Natural killer cell (primary cell): Measurements from ENCODE around the gene INCA1. TPM values are rescaled to one million over a fixed set of nuclear protein-coding genes. Genes with fewer than 3 reads are reported as not detected.

Source experiments
- ATAC-seq, 3 donors: fragments of 150-1000 bp in 2 of 3; fragments of 200-7000 bp in 1 of 3; cut with Tn5 transposase; 1 replicate in 1 of 3; 2 replicates in 2 of 3; pipeline ENCODE4 v1.10.0; 2021; ENCODE audit warnings: mild to moderate bottlenecking in 2 of 3, moderate library complexity in 2 of 3
- DNase-seq, 2 donors: peaks; one replicate each; pipeline versions ENCODE4 v3.0.0 to v3.0.0-alpha.2; 2013 to 2021; ENCODE audit warnings: mixed read lengths in 1 of 2
- H3K27ac ChIP-seq: one replicate; pipeline ENCODE4 v1.5.1; 2013; ENCODE audit warnings: mild to moderate bottlenecking, low read length
- H3K27me3 ChIP-seq: one replicate; pipeline ENCODE4 v1.6.1; 2013; ENCODE audit warnings: low read length; ENCODE audit not compliant: control insufficient read depth, insufficient read depth
- H3K36me3 ChIP-seq: one replicate; pipeline ENCODE4 v1.6.1; 2013; ENCODE audit warnings: low read length; ENCODE audit not compliant: control insufficient read depth, insufficient read depth
- H3K4me1 ChIP-seq: one replicate; pipeline ENCODE4 v1.6.1; 2013; ENCODE audit warnings: low read length; ENCODE audit not compliant: control insufficient read depth, insufficient read depth
- H3K4me3 ChIP-seq: one replicate; pipeline ENCODE4 v1.5.1; 2013; ENCODE audit warnings: low read length
- H3K9me3 ChIP-seq: one replicate; pipeline ENCODE4 v1.6.1; 2013; ENCODE audit warnings: low read length; ENCODE audit not compliant: control insufficient read depth, insufficient read depth
- H3K27ac Mint-ChIP-seq, 2 donors: one replicate each; pipeline ENCODE4 v1.8.0; 2022; ENCODE audit warnings: mild to moderate bottlenecking in 2 of 2, mixed read lengths in 2 of 2, moderate library complexity in 1 of 2
- H3K27me3 Mint-ChIP-seq, 2 donors: one replicate each; pipeline ENCODE4 v1.8.0; 2022; ENCODE audit warnings: low read depth in 2 of 2, mixed read lengths in 2 of 2
- H3K36me3 Mint-ChIP-seq: one replicate; pipeline ENCODE4 v1.8.0; 2022; ENCODE audit warnings: mixed read lengths
- H3K4me1 Mint-ChIP-seq, 2 donors: one replicate each; pipeline ENCODE4 v1.8.0; 2022; ENCODE audit warnings: mixed read lengths in 2 of 2
- H3K4me3 Mint-ChIP-seq: one replicate; pipeline ENCODE4 v1.8.0; 2022; ENCODE audit warnings: mild to moderate bottlenecking, moderate library complexity, mixed read lengths
- H3K9me3 Mint-ChIP-seq, 2 donors: one replicate each; pipeline ENCODE4 v1.8.0; 2022; ENCODE audit warnings: mixed read lengths in 2 of 2
- WGBS: methylation state at CpG from one replicate; pipeline ENCODE4 v1.1.7; 2013; ENCODE audit warnings: missing lambda C conversion rate; ENCODE audit not compliant: insufficient coverage; 5-methylcytosine and 5-hydroxymethylcytosine counted together
- intact Hi-C: fragments of 100-400 bp; cut with micrococcal nuclease; formaldehyde crosslinking; loops from one replicate; pipeline ENCODE4 v1.14.2; 2022
- total RNA-seq, 4 donors: library from RNA; stranded (reverse); fragments of 120-200 nt in 1 of 4; gene quantifications; one replicate each; pipeline versions ENCODE4 v1.2.3 to v1.2.4, GENCODE V29; 2013 to 2022
- TF ChIP-seq, protein P1 (sequence below): fragments of 200-600 bp; IDR thresholded peaks from one replicate; pipeline ENCODE4 v1.8.0; 2022; ENCODE audit warnings: antibody characterized with exemption

The INCA1 gene
- total RNA-seq, 3 donors from 2014 or later (not counting 1 experiment from before 2014, with no cell fraction given), result 0.39 to 0.54 TPM; not detected in 1

DNA sequence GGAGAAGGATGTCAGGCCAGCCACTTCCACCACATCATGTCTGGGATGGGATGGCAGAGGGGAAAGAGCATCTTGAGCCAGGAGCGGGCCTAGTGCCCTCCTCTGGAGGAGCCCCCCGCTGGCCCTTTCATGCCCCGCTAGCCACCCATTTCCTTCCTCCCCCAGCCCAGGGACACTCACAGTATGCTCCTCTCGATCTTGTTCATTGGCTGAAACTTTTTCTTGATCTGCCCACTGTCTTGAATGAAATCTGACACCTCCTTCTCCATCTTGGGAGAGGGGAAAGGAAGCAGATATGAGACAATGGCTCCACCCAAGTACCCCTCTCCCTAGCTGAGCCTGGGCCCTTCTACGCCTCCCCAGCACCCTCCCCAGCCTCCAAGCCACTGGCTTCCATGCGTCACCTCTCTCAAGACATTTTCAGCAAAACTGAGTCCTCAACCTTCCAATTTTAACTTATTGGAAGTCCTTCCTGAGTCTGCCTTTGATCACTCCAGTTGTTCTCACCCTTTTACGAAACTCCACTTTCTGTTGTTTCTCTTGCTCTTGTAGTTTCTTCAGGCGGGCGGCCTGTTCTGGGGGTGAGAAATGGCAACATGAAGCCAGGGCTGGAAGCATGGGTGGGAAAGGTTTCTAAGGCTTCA, 36.9 kb downstream of the INCA1 start:
- DNase-seq (no peak), ATAC-seq (no peak)
- no peak overlapping the region for H3K4me3 ChIP-seq
- H3K4me3 Mint-ChIP-seq, result no peak overlapping the region
- intact Hi-C loops, result no loop called here
- H3K27ac Mint-ChIP-seq, result no peak overlapping the region
- peaks cover 6% of the 10 kb centered on the region for H3K4me1 ChIP-seq
- no peaks in the 10 kb centered on the region for H3K36me3 Mint-ChIP-seq
- no peaks in the 10 kb centered on the region for H3K27me3 ChIP-seq
- peaks cover 16% of the 10 kb centered on the region for H3K36me3 ChIP-seq
- TF ChIP-seq, protein P1, sequence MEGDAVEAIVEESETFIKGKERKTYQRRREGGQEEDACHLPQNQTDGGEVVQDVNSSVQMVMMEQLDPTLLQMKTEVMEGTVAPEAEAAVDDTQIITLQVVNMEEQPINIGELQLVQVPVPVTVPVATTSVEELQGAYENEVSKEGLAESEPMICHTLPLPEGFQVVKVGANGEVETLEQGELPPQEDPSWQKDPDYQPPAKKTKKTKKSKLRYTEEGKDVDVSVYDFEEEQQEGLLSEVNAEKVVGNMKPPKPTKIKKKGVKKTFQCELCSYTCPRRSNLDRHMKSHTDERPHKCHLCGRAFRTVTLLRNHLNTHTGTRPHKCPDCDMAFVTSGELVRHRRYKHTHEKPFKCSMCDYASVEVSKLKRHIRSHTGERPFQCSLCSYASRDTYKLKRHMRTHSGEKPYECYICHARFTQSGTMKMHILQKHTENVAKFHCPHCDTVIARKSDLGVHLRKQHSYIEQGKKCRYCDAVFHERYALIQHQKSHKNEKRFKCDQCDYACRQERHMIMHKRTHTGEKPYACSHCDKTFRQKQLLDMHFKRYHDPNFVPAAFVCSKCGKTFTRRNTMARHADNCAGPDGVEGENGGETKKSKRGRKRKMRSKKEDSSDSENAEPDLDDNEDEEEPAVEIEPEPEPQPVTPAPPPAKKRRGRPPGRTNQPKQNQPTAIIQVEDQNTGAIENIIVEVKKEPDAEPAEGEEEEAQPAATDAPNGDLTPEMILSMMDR, result no peak
- 98% methylated on average over 8 of the region's 9 CpGs for WGBS
- no peaks in the 10 kb centered on the region for H3K9me3 ChIP-seq
- H3K27ac ChIP-seq, result no peak overlapping the region
- H3K9me3 Mint-ChIP-seq, result no peaks in the 10 kb centered on the region
- H3K27me3 Mint-ChIP-seq, result no peaks in the 10 kb centered on the region
- H3K4me1 Mint-ChIP-seq, result peaks cover 4 to 9% of the 10 kb centered on the region in 2 donors

DNA sequence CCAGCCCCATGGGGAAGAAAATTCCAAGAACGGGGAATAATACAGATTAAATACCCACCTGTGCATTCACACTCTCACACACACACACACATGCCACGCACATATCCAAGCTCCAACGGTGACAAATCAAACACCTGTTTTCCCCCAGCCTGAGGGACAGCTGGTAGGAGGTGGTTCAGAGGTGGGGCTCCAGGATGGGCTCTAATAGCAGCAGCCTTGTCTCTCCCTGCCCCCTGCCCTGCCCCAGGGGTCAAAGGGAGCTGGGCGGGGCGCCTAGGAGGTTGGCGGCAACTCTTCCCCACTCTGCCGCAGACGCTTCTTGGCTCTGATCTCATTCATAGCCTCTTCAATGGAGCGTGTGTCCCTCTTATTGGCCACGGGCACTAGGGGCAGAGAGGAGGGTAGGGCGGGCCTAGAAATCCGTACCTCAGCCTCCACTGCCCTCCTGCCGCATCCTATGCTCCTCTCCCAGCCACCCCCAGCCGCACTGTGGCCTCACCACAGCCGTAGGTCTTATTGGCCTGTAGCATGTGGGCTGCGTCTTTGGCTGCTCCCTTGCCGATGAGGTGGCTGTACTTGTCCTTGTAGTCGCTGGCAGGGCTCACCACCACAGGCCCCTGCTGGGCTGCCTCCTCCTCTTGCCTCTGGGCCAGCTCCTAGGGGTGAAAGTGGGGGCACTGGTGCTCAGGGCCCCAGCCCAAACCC, 37.9 kb downstream of the INCA1 start:
- peaks cover 0 to 6% of the 10 kb centered on the region in 2 donors for H3K4me1 Mint-ChIP-seq
- Histone ChIP-seq H3K4me3 (no peak overlapping the region), H3K27ac (no peak overlapping the region), H3K27me3 (no peaks in the 10 kb centered on the region), H3K9me3 (no peaks in the 10 kb centered on the region), H3K4me1 (peaks cover 5% of the 10 kb centered on the region), H3K36me3 (peaks cover 16% of the 10 kb centered on the region)
- H3K27me3 Mint-ChIP-seq, result no peaks in the 10 kb centered on the region
- TF ChIP-seq, protein P1, result no peak
- DNase-seq (no peak), ATAC-seq (no peak)
- WGBS, result 96% methylated on average over 17 of the region's 18 CpGs
- intact Hi-C loops, result no loop called here
- H3K9me3 Mint-ChIP-seq, result no peaks in the 10 kb centered on the region
- no peaks in the 10 kb centered on the region for H3K36me3 Mint-ChIP-seq
- no peak overlapping the region for H3K4me3 Mint-ChIP-seq
- no peak overlapping the region for H3K27ac Mint-ChIP-seq

DNA sequence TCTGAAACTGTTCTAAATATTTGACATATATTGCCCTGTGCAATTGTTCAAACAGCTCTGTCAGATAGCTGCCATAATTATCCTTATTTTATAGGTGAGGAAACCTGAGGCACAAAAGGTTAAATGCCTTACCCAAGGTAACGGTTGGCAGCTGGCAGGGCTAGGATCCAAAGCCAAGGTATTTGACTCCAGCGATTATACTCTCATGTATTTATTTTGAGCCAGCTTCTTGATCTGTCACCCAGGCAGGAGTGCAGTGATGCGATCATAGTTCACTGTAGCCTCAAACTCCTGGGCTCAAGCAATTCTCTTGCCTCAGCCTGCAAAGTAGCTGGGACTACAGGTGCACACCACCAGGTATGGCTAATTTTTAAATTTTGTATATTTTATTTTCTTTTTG, 39.2 kb downstream of the INCA1 start:
- no peak overlapping the region for H3K4me3 Mint-ChIP-seq

More for the DNA sequence above, 39.2 kb downstream of the INCA1 start:
- H3K27ac ChIP-seq, result no peak overlapping the region
- intact Hi-C loops, result no loop called here
- no peak overlapping the region for H3K4me3 ChIP-seq
- Mint-ChIP-seq H3K36me3 (no peaks in the 10 kb centered on the region), H3K27ac (no peak overlapping the region), H3K4me1 (peaks cover 0 to 6% of the 10 kb centered on the region in 2 donors), H3K9me3 (no peaks in the 10 kb centered on the region), H3K27me3 (no peaks in the 10 kb centered on the region)
- H3K9me3 ChIP-seq, result no peaks in the 10 kb centered on the region
- H3K27me3 ChIP-seq, result no peaks in the 10 kb centered on the region
- peaks cover 5% of the 10 kb centered on the region for H3K4me1 ChIP-seq
- H3K36me3 ChIP-seq, result peaks cover 16% of the 10 kb centered on the region
- ATAC-seq (no peak), DNase-seq (no peak)
- TF ChIP-seq, protein P1, result no peak
- 90% methylated on average over 3 of the region's 3 CpGs for WGBS
